ENCODE measurements around the gene KCNG3.

GRCh38 chr2:42464631-42465030 lies 29.2 kb downstream of the KCNG3 start:
- TF ChIP-seq EZH2 (IDR thresholded peaks at IDR 0.05; ENCODE audit: insufficient read depth, poor library complexity, severe bottlenecking) (no peak), EZH2phosphoT487 (IDR thresholded peaks at IDR 0.05; ENCODE audit: insufficient read depth, low read depth) (no peak)

Measured in GM23248 (cell line).